Measurements from ENCODE around the gene BAAT. TPM values are rescaled to one million over a fixed set of nuclear protein-coding genes. Genes with fewer than 3 reads are reported as not detected.
"Not testable (repeated sequence)": the region's sequence is repeated elsewhere in the genome, so short reads cannot be mapped to it uniquely, and the experiment has no call there.

BAAT gene
- total and polyA plus RNA-seq, 7 donors, result 0.60 TPM; not detected in 6

- Histone ChIP-seq H3K36me3 (no peaks in the 10 kb centered on the region), H3K9me3 (no peaks in the 10 kb centered on the region), H3K27me3 (no peaks in the 10 kb centered on the region), H3K4me1 (no peaks in the 10 kb centered on the region), H3K27ac (no peak overlapping the region), H3K4me3 (no peak overlapping the region)
- no peak for DNase-seq
- intact Hi-C loops (cut with DNase I), result no loop called here
- no peak for TF ChIP-seq CTCF (IDR thresholded peaks at IDR 0.05)
- no peak for TF ChIP-seq POLR2AphosphoS5 (IDR thresholded peaks at IDR 0.05)
- no peak for TF ChIP-seq EP300 (IDR thresholded peaks at IDR 0.05)
- TF ChIP-seq POLR2A (IDR thresholded peaks at IDR 0.05), result no peak
- 88 to 92% methylated on average over 4 of the region's 4 CpGs for WGBS, 2 donors
Observed at GRCh38 chr9:101333490-101333889, 51.3 kb downstream of the BAAT start.

- Histone ChIP-seq H3K27ac (no peak overlapping the region), H3K4me1 (no peaks in the 10 kb centered on the region), H3K36me3 (no peaks in the 10 kb centered on the region), H3K27me3 (no peaks in the 10 kb centered on the region), H3K9me3 (no peaks in the 10 kb centered on the region), H3K4me3 (no peak overlapping the region)
- no peak for DNase-seq
- whole genome bisulfite sequencing, 2 donors, result 97 to 99% methylated on average over 1 of the region's 1 CpG
- TF ChIP-seq POLR2A (IDR thresholded peaks at IDR 0.05), result no peak
- no peak for TF ChIP-seq CTCF (IDR thresholded peaks at IDR 0.05)
- TF ChIP-seq EP300 (IDR thresholded peaks at IDR 0.05), result no peak
- no peak for TF ChIP-seq POLR2AphosphoS5 (IDR thresholded peaks at IDR 0.05)
- intact Hi-C loops (cut with DNase I), result no loop called here
Observed at GRCh38 chr9:101332362-101332761, 52.4 kb downstream of the BAAT start.

GRCh38 chr9:101327422-101327909 is 57.3 kb downstream of the BAAT start:
- H3K4me3 ChIP-seq; H3K9me3 ChIP-seq; H3K27me3 ChIP-seq; H3K27ac ChIP-seq; H3K4me1 ChIP-seq; H3K36me3 ChIP-seq; DNase-seq; intact Hi-C loops (cut with DNase I): not testable (repeated sequence)
- WGBS, 2 donors, result 25 to 69% methylated on average over 3 of the region's 3 CpGs

GRCh38 chr9:101326501-101326900 is 58.3 kb downstream of the BAAT start:
- TF ChIP-seq CTCF (IDR thresholded peaks at IDR 0.05) (no peak), POLR2A (IDR thresholded peaks at IDR 0.05) (no peak), POLR2AphosphoS5 (IDR thresholded peaks at IDR 0.05) (no peak), EP300 (IDR thresholded peaks at IDR 0.05) (no peak)
- no peaks in the 10 kb centered on the region for H3K9me3 ChIP-seq
- no peaks in the 10 kb centered on the region for H3K27me3 ChIP-seq
- no peaks in the 10 kb centered on the region for H3K4me1 ChIP-seq
- no peaks in the 10 kb centered on the region for H3K36me3 ChIP-seq
- intact Hi-C loops (cut with DNase I), result no loop called here
- H3K4me3 ChIP-seq, result no peak overlapping the region
- WGBS, 2 donors, result 42 to 79% methylated on average over 1 of the region's 1 CpG
- no peak overlapping the region for H3K27ac ChIP-seq
- DNase-seq, result no peak

GRCh38 chr9:101326035-101326434 is 58.8 kb downstream of the BAAT start:
- intact Hi-C loops (cut with DNase I), result no loop called here
- WGBS, 2 donors, result 22 to 47% methylated on average over 1 of the region's 1 CpG
- H3K36me3 ChIP-seq, result no peaks in the 10 kb centered on the region
- no peaks in the 10 kb centered on the region for H3K4me1 ChIP-seq
- no peak overlapping the region for H3K27ac ChIP-seq
- no peak for TF ChIP-seq POLR2A (IDR thresholded peaks at IDR 0.05)
- H3K27me3 ChIP-seq, result no peaks in the 10 kb centered on the region
- H3K4me3 ChIP-seq, result no peak overlapping the region
- no peaks in the 10 kb centered on the region for H3K9me3 ChIP-seq
- DNase-seq, result no peak

- DNase-seq, result no peak
- TF ChIP-seq EP300 (IDR thresholded peaks at IDR 0.05) (no peak), POLR2A (IDR thresholded peaks at IDR 0.05) (no peak), CTCF (IDR thresholded peaks at IDR 0.05) (no peak), POLR2AphosphoS5 (IDR thresholded peaks at IDR 0.05) (no peak)
Observed at GRCh38 chr9:101325053-101325452, 59.8 kb downstream of the BAAT start.

More at GRCh38 chr9:101325053-101325452, 59.8 kb downstream of the BAAT start:
- Histone ChIP-seq H3K27me3 (no peaks in the 10 kb centered on the region), H3K9me3 (no peaks in the 10 kb centered on the region), H3K4me3 (no peak overlapping the region), H3K36me3 (no peaks in the 10 kb centered on the region), H3K27ac (no peak overlapping the region), H3K4me1 (no peaks in the 10 kb centered on the region)
- intact Hi-C loops (cut with DNase I), result no loop called here
- WGBS, 2 donors, result 51 to 64% methylated on average over 2 of the region's 2 CpGs
